Measurements from ENCODE around the gene NME9.

The NME9 gene

DNA sequence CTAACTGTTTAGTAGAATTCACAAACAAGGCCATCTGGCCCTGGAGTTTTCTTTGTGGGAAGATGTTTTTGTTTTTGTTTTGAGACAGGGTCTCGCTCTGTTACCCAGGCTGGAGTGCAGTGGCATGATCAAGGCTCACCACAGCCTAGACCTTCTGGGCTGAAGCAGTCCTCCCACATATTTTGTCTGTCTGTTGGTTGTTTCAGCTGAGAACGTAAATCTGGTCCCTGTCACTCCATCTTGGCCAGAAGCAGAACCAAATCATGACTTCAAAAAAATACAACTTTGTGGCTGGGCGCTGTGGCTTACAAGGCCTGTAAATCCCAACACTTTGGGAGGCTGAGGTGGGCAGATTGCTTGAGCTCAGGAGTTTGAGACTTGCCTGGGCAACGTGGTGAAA lies 45.8 kb upstream of the NME9 start:
- Mint-ChIP-seq H3K27me3 (ENCODE audit: low read depth) (no peaks in the 10 kb centered on the region), H3K9me3 (no peaks in the 10 kb centered on the region), H3K4me3 (no peak overlapping the region), H3K27ac (no peak overlapping the region), H3K4me1 (peaks cover 27% of the 10 kb centered on the region), H3K36me3 (ENCODE audit: low read depth) (peaks cover 44% of the 10 kb centered on the region)
- TF ChIP-seq, protein P1, sequence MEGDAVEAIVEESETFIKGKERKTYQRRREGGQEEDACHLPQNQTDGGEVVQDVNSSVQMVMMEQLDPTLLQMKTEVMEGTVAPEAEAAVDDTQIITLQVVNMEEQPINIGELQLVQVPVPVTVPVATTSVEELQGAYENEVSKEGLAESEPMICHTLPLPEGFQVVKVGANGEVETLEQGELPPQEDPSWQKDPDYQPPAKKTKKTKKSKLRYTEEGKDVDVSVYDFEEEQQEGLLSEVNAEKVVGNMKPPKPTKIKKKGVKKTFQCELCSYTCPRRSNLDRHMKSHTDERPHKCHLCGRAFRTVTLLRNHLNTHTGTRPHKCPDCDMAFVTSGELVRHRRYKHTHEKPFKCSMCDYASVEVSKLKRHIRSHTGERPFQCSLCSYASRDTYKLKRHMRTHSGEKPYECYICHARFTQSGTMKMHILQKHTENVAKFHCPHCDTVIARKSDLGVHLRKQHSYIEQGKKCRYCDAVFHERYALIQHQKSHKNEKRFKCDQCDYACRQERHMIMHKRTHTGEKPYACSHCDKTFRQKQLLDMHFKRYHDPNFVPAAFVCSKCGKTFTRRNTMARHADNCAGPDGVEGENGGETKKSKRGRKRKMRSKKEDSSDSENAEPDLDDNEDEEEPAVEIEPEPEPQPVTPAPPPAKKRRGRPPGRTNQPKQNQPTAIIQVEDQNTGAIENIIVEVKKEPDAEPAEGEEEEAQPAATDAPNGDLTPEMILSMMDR (IDR thresholded peaks at IDR 0.05; ENCODE audit: unreplicated experiment in 3 of 3), result no peak

DNA sequence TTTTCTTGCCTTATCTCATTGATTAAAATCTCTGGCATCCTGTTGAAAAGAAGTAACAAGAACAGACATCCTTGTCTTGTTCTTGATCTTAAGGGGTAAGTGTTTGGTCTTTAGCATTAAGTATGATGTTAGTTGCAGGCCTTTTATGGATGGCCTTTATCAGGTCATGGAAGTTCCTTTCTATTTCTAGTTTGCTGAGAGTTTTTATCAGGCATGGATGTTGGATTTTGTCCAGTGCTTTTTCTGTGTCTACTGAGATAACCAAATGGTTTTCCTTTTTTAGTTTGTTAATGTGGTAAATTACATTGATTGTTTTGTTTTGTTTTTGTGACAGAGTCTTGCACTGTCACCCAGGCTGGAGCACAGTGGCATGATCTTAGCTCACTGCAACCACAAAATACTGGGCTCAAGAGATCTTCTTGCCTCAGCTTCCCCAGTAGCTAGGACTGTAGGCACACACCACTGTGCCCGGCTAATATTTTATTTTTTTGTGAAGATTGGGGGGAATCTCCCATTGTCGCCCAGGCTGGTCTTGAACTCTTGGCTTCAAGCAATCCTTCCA lies 45.0 kb upstream of the NME9 start:
- Mint-ChIP-seq H3K36me3 (ENCODE audit: low read depth) (peaks cover 41% of the 10 kb centered on the region), H3K27me3 (ENCODE audit: low read depth) (no peaks in the 10 kb centered on the region), H3K9me3 (no peaks in the 10 kb centered on the region), H3K4me3 (no peak overlapping the region), H3K4me1 (peaks cover 23% of the 10 kb centered on the region), H3K27ac (no peak overlapping the region)
- TF ChIP-seq, protein P1 (IDR thresholded peaks at IDR 0.05; ENCODE audit: unreplicated experiment in 3 of 3), result no peak

DNA sequence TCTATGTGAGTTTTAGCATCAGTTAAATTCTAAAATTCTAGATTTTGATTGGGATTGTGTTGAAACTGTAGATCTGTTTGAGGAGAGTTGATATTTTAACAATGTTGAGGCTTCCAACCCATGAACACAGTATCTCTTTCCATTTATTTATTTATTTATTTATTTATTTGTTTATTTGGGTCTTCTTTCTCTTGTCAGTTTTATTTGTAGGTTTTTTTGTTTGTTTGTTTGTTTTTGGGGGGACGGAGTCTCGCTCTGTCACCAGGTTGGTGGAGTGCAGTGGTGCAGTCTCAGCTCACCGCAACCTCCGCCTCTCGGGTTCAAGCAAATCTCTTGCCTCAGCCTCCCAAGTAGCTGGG lies 44.1 kb upstream of the NME9 start:
- Mint-ChIP-seq H3K27me3 (ENCODE audit: low read depth) (no peaks in the 10 kb centered on the region), H3K4me3 (no peak overlapping the region), H3K36me3 (ENCODE audit: low read depth) (peaks cover 34% of the 10 kb centered on the region), H3K4me1 (peaks cover 29% of the 10 kb centered on the region), H3K27ac (no peak overlapping the region), H3K9me3 (no peaks in the 10 kb centered on the region)
- TF ChIP-seq, protein P1 (IDR thresholded peaks at IDR 0.05; ENCODE audit: unreplicated experiment in 3 of 3), result no peak

GRCh38 chr3:138373087-138373735 lies 43.6 kb upstream of the NME9 start:
- H3K36me3 Mint-ChIP-seq (ENCODE audit: low read depth), result peaks cover 30% of the 10 kb centered on the region
- TF ChIP-seq, protein P1 (IDR thresholded peaks at IDR 0.05; ENCODE audit: unreplicated experiment in 3 of 3), result no peak
- no peak overlapping the region for H3K27ac Mint-ChIP-seq
- H3K9me3 Mint-ChIP-seq, result no peaks in the 10 kb centered on the region
- no peak overlapping the region for H3K4me3 Mint-ChIP-seq
- no peaks in the 10 kb centered on the region for H3K27me3 Mint-ChIP-seq (ENCODE audit: low read depth)
- peaks cover 25% of the 10 kb centered on the region for H3K4me1 Mint-ChIP-seq

DNA sequence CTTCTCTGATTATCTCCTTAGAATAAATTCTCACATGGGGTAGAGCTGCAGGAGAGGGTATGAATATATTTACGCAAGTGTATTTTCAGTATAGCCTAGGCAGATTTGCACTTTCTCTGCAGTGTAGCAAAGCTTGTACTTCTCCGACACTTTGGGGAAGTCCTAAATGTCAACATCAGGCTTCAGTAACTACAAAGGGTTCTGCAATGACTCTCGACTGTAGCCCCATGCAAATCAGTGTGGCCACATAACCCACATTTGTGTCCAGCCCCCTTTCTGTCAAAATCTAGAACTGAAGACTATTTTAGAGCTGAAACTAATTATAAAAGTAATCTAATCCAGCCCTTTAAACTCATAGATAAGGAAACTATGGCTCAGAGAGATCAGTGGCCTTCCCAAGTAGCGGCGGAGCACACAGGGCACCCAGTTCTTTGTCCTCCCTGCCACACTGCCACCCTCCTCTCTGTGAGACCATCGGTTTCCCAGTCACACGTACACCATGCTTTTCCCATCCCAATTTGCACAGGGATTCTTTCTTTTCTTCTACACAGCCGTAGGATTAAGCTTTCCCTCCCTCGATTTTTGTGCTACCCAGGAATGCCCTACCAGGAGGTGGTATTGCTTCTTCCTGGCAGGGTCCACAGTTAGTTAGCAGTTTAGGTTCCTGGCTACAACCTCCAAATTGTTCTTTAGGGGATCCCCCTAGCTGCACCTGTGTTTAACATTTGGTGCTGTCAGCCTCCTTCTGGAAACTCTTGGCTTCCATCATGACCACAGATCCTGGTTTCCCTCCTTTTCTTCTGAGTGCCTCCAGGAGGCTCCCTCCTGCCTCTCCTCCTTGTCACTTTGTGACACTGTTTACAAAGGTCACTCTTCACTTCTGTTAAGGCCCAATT lies 41.7 kb upstream of the NME9 start:
- Mint-ChIP-seq H3K27ac (no peak overlapping the region), H3K9me3 (no peaks in the 10 kb centered on the region), H3K27me3 (ENCODE audit: low read depth) (no peaks in the 10 kb centered on the region), H3K4me1 (peaks cover 38% of the 10 kb centered on the region), H3K4me3 (no peak overlapping the region), H3K36me3 (ENCODE audit: low read depth) (peaks cover 29% of the 10 kb centered on the region)
- TF ChIP-seq, protein P1 (IDR thresholded peaks at IDR 0.05; ENCODE audit: unreplicated experiment in 3 of 3), result no peak

Data from nephron (organoid).